GM23338 (cell line): ENCODE data around the gene DDX4.

Experiments
- CREB1 ChIP-seq: fragments of 250-450 bp; sonication (Bioruptor Pico); IDR thresholded peaks from 2 replicates; pipeline ENCODE4 v1.5.0; 2020; ENCODE audit warnings: low read depth, mild to moderate bottlenecking, moderate library complexity
- ETS1 ChIP-seq: IDR thresholded peaks from 2 replicates; pipeline ENCODE4 v1.6.1; 2016; ENCODE audit warnings: antibody characterized with exemption
- EZH2 ChIP-seq: fragments of 200-600 bp; sonication (generic); IDR thresholded peaks from one replicate; pipeline ENCODE4 v1.8.0; 2017; ENCODE audit warnings: antibody characterized with exemption, mild to moderate bottlenecking, low read depth; ENCODE audit not compliant: unreplicated experiment
- EZH2phosphoT487 ChIP-seq: fragments of 200-600 bp; sonication (generic); IDR thresholded peaks from one replicate; pipeline ENCODE4 v1.8.1; 2018; ENCODE audit warnings: antibody characterized with exemption; ENCODE audit not compliant: unreplicated experiment
- POLR2AphosphoS5 ChIP-seq: IDR thresholded peaks from 2 replicates; pipeline ENCODE4 v1.6.1; 2016; ENCODE audit warnings: antibody characterized with exemption, low read depth
- TF ChIP-seq, protein P1 (sequence below), 2 experiments: fragments of 200-600 bp in 1 of 2; sonication (generic) in 1 of 2; conservative IDR thresholded peaks; 2 replicates each; pipeline versions ENCODE4 v1.5.1 to v1.6.1; 2016 to 2017; ENCODE audit warnings: antibody characterized with exemption in 2 of 2, low read depth in 2 of 2, mild to moderate bottlenecking in 2 of 2, moderate library complexity in 1 of 2
- TF ChIP-seq, protein P2 (sequence below): IDR thresholded peaks from one replicate; pipeline ENCODE4 v1.6.1; 2018; ENCODE audit warnings: antibody characterized with exemption; ENCODE audit not compliant: unreplicated experiment

- TF ChIP-seq, protein P1, sequence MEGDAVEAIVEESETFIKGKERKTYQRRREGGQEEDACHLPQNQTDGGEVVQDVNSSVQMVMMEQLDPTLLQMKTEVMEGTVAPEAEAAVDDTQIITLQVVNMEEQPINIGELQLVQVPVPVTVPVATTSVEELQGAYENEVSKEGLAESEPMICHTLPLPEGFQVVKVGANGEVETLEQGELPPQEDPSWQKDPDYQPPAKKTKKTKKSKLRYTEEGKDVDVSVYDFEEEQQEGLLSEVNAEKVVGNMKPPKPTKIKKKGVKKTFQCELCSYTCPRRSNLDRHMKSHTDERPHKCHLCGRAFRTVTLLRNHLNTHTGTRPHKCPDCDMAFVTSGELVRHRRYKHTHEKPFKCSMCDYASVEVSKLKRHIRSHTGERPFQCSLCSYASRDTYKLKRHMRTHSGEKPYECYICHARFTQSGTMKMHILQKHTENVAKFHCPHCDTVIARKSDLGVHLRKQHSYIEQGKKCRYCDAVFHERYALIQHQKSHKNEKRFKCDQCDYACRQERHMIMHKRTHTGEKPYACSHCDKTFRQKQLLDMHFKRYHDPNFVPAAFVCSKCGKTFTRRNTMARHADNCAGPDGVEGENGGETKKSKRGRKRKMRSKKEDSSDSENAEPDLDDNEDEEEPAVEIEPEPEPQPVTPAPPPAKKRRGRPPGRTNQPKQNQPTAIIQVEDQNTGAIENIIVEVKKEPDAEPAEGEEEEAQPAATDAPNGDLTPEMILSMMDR (conservative IDR thresholded peaks at IDR 0.05; ENCODE audit: low read depth in 2 of 2) = no peak
- TF ChIP-seq EZH2phosphoT487 = no peak
- TF ChIP-seq POLR2AphosphoS5 = peak; percentile 98
- TF ChIP-seq CREB1 = no peak; the same call in 1 of the 2 replicates
- peak; percentile 87 for TF ChIP-seq ETS1
- no peak for TF ChIP-seq EZH2
- TF ChIP-seq, protein P2, sequence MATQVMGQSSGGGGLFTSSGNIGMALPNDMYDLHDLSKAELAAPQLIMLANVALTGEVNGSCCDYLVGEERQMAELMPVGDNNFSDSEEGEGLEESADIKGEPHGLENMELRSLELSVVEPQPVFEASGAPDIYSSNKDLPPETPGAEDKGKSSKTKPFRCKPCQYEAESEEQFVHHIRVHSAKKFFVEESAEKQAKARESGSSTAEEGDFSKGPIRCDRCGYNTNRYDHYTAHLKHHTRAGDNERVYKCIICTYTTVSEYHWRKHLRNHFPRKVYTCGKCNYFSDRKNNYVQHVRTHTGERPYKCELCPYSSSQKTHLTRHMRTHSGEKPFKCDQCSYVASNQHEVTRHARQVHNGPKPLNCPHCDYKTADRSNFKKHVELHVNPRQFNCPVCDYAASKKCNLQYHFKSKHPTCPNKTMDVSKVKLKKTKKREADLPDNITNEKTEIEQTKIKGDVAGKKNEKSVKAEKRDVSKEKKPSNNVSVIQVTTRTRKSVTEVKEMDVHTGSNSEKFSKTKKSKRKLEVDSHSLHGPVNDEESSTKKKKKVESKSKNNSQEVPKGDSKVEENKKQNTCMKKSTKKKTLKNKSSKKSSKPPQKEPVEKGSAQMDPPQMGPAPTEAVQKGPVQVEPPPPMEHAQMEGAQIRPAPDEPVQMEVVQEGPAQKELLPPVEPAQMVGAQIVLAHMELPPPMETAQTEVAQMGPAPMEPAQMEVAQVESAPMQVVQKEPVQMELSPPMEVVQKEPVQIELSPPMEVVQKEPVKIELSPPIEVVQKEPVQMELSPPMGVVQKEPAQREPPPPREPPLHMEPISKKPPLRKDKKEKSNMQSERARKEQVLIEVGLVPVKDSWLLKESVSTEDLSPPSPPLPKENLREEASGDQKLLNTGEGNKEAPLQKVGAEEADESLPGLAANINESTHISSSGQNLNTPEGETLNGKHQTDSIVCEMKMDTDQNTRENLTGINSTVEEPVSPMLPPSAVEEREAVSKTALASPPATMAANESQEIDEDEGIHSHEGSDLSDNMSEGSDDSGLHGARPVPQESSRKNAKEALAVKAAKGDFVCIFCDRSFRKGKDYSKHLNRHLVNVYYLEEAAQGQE = no peak
These were observed 25.6 kb upstream of the DDX4 start, which contains the start of gene SLC38A9 for GRCh38 chr5:55712023-55712859.
